ENCODE data around the gene ERRFI1. TPM values are rescaled to one million over a fixed set of nuclear protein-coding genes. Genes with fewer than 3 reads are reported as not detected.

ERRFI1 gene
- total and polyA plus RNA-seq, 2 of the 8 experiments (the other 6 are each of a cell fraction or from before 2014, with no cell fraction given) = 23.4 to 46.1 TPM

DNA sequence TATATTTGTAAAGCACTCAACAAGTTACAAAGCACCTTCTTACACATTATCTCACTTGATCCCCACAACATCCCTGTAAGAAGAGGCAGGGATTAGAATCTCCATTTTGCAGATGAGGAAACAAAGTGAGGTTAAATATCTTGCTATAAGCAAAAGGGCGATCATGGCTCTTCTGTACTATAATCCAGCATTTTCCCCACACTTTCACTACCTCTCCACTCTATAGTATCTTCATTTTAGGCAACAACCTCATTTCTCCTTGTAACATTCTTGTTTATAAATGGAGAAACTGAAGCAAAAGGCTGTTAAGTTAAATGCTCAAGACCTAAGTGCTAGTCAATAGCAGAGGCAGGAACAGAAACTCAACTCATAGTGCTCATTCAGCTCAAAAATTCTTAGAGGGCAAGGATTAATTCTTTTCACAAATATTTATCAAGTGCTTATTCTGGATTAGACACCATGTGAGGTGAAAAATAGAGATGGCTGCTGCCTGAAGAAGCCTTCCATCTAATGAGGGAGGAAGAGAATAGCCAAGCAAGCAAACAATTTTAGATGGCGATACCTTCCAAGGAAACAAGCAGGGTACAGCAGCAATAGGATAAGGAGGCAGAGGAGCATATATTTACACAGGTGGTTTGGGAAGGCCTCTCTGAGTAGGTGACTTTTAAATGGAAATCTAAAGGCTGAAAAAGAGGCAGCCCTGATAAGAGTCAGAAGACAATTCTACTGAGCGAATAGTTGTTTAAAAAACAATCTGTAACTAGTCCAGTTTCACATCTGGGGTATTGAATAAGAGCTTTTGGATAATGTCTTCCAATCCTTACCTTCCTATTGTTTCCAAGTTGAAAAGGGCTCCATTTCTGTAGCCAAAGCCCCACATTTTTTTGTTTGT is 3.5 kb downstream of the ERRFI1 start:
- peaks cover 0 to 8% (median 6%) of the 10 kb centered on the region in 4 experiments; a peak in 5 of 7 replicates for H3K27me3 ChIP-seq (replicated peaks in 1 of 4; ENCODE audit: control insufficient read depth in 3 of 4, extremely low read depth in 1 of 4, insufficient read depth in 3 of 4, low read length in 3 of 4)
- H3K18ac ChIP-seq (ENCODE audit: extremely low read depth, low read length) = no peak overlapping the region
- H3K9ac ChIP-seq (replicated peaks in 1 of 4; ENCODE audit: extremely low read depth in 1 of 4, low read depth in 3 of 4, low read length in 3 of 4) = no peak overlapping the region
- peaks cover 12% of the 10 kb centered on the region in 2 experiments for H4K20me1 ChIP-seq (replicated peaks in 1 of 2; ENCODE audit: control insufficient read depth in 1 of 2, insufficient read depth in 2 of 2, low read length in 2 of 2)
- H2AK5ac ChIP-seq (ENCODE audit: low read depth, low read length) = no peak overlapping the region
- no peak overlapping the region for H3K23ac ChIP-seq (ENCODE audit: insufficient read length)
- no peak overlapping the region for H3K14ac ChIP-seq (ENCODE audit: insufficient read length)
- H2BK20ac ChIP-seq (ENCODE audit: low read length) = no peak overlapping the region
- no peak overlapping the region for H4K91ac ChIP-seq (replicated peaks; ENCODE audit: insufficient read length, low read length)
- no peak overlapping the region for H3K4ac ChIP-seq (replicated peaks; ENCODE audit: insufficient read length, low read depth, low read length)
- no peak overlapping the region for H3K27ac ChIP-seq (ENCODE audit: low read depth, low read length)
- no peak overlapping the region for H3K56ac ChIP-seq (replicated peaks; ENCODE audit: insufficient read length, low read depth, low read length)
- H3K36me3 ChIP-seq (ENCODE audit: control insufficient read depth in 2 of 4, insufficient read depth in 4 of 4, low read length in 3 of 4) = no peaks in the 10 kb centered on the region
- FAIRE-seq (no peak), DNase-seq (ENCODE audit: low read depth in 1 of 2, low spot score in 2 of 2) (no peak)
- 76% methylated on average over 3 of the region's 3 CpGs; no CpG with 5 or more reads in 1 of the 2 experiments for WGBS, 2 experiments (ENCODE audit: extremely low coverage in 1 of 2, insufficient coverage in 1 of 2, insufficient read length in 1 of 2, insufficient replicate concordance in 2 of 2, low coverage in 1 of 2, low lambda C conversion rate in 2 of 2, missing lambda C conversion rate in 1 of 2)
- H3K79me1 ChIP-seq (ENCODE audit: low read depth, low read length) = no peaks in the 10 kb centered on the region
- no peak overlapping the region for H2BK5ac ChIP-seq (ENCODE audit: low read depth, low read length)
- no peak overlapping the region for H2BK12ac ChIP-seq (ENCODE audit: low read depth, low read length)
- peaks cover 15 to 32% (median 25%) of the 10 kb centered on the region in 4 experiments for H3K4me1 ChIP-seq (replicated peaks in 1 of 4; ENCODE audit: control insufficient read depth in 3 of 4, insufficient read depth in 4 of 4, low read length in 3 of 4)
- POLR2A ChIA-PET (ENCODE audit: partially characterized antibody) = interaction anchor here (0.6 kb wide), 1 partner anchor 172 kb away, joined by 3 read pairs; no protein-coding TSS in a partner anchor
- peak overlapping the region in 1 of 4 experiments; percentile 3; a peak in 1 of 8 replicates for H3K4me3 ChIP-seq (ENCODE audit: extremely low read depth in 1 of 4, insufficient read depth in 2 of 4, low read depth in 3 of 4, low read length in 4 of 4)
- H2BK15ac ChIP-seq (ENCODE audit: low read length) = no peak overlapping the region
- H3K9me3 ChIP-seq (ENCODE audit: insufficient read depth in 2 of 2, low read depth in 1 of 2, low read length in 1 of 2) = no peaks in the 10 kb centered on the region
- TF ChIP-seq TEAD4 (IDR thresholded peaks at IDR 0.05; ENCODE audit: low read depth, low read length) (no peak), KDM5A (IDR thresholded peaks at IDR 0.05; ENCODE audit: low read length) (no peak), MAFK (IDR thresholded peaks at IDR 0.05; ENCODE audit: low read depth, low read length) (no peak)
- no peak overlapping the region for H2AFZ ChIP-seq (ENCODE audit: low read length)
- H3K4me2 ChIP-seq (ENCODE audit: insufficient read depth in 1 of 2, low read depth in 2 of 2, low read length in 2 of 2) = peak overlapping the region; percentile 22 to 100
- CTCF ChIA-PET (ENCODE audit: partially characterized antibody) = interaction anchor here (2.7 kb wide), 2 partner anchors 7 to 47 kb away, joined by 9 to 18 read pairs; no protein-coding TSS in a partner anchor
- H3K23me2 ChIP-seq (ENCODE audit: low read depth, low read length) = peaks cover 8% of the 10 kb centered on the region
- no peak overlapping the region for H2BK120ac ChIP-seq (replicated peaks; ENCODE audit: low read depth, low read length)
- no peak overlapping the region for H4K5ac ChIP-seq (ENCODE audit: insufficient read length, low read depth, low read length)
- no peak overlapping the region for H4K8ac ChIP-seq (ENCODE audit: extremely low read depth, insufficient read depth, low read length)
- H3K79me2 ChIP-seq (ENCODE audit: control insufficient read depth in 1 of 2, insufficient read depth in 2 of 2, low read length in 2 of 2) = peaks cover 20 to 82% of the 10 kb centered on the region in 2 experiments

Data from H1 (cell line).